ENCODE data around the gene CEP104. TPM values are rescaled to one million over a fixed set of nuclear protein-coding genes. Genes with fewer than 3 reads are reported as not detected.

Gene CEP104
- polyA plus RNA-seq, 1 donor from 2014 or later = 8.1 TPM

- TF ChIP-seq RAD21 (conservative IDR thresholded peaks at IDR 0.05) (no peak), EZH2 (IDR thresholded peaks at IDR 0.05; ENCODE audit: borderline replicate concordance, insufficient read depth, low read length, poor library complexity, severe bottlenecking) (no peak), CTCF (IDR thresholded peaks at IDR 0.05; ENCODE audit: poor library complexity, severe bottlenecking) (no peak), MXI1 (conservative IDR thresholded peaks at IDR 0.05; ENCODE audit: poor library complexity, severe bottlenecking) (no peak), REST (IDR thresholded peaks at IDR 0.05; ENCODE audit: borderline replicate concordance) (no peak), TAF1 (IDR thresholded peaks at IDR 0.05; ENCODE audit: low read depth) (no peak), SMC3 (conservative IDR thresholded peaks at IDR 0.05; ENCODE audit: poor library complexity) (no peak), EP300 (conservative IDR thresholded peaks at IDR 0.05; ENCODE audit: poor library complexity, severe bottlenecking) (no peak), POLR2AphosphoS5 (IDR thresholded peaks at IDR 0.05) (no peak)
- Histone ChIP-seq H3K79me2 (replicated peaks; ENCODE audit: insufficient read depth, low read length) (no peaks in the 10 kb centered on the region), H3K36me3 (ENCODE audit: insufficient read depth, low read length) (no peaks in the 10 kb centered on the region), H3F3A (ENCODE audit: insufficient read depth, low read length, poor library complexity, severe bottlenecking) (no peaks in the 10 kb centered on the region), H3K4me2 (ENCODE audit: low read length) (no peak overlapping the region), H3K9ac (ENCODE audit: low read length) (no peak overlapping the region), H3K9me2 (ENCODE audit: insufficient read depth, low read length) (no peaks in the 10 kb centered on the region), H2AFZ (ENCODE audit: low read depth, low read length) (no peak overlapping the region), H3K27me3 (ENCODE audit: insufficient read depth, low read depth, low read length) (no peaks in the 10 kb centered on the region), H3K9me3 (ENCODE audit: low read length) (no peaks in the 10 kb centered on the region), H3K4me3 (ENCODE audit: low read length) (no peak overlapping the region), H3K27ac (ENCODE audit: low read length) (no peak overlapping the region), H4K20me1 (ENCODE audit: insufficient read depth) (no peaks in the 10 kb centered on the region)
These were observed 31.7 kb downstream of the CEP104 start for GRCh38 chr1:3825356-3825755.

- no peaks in the 10 kb centered on the region for H3K9me2 ChIP-seq (ENCODE audit: insufficient read depth, low read length)
- H3K4me2 ChIP-seq (ENCODE audit: low read length) = no peak overlapping the region
- no peaks in the 10 kb centered on the region for H4K20me1 ChIP-seq (ENCODE audit: insufficient read depth)
- no peak overlapping the region for H3K27ac ChIP-seq (ENCODE audit: low read length)
- no peak overlapping the region for H3K4me3 ChIP-seq (ENCODE audit: low read length)
- H3K27me3 ChIP-seq (ENCODE audit: insufficient read depth, low read depth, low read length) = no peaks in the 10 kb centered on the region
- no peak overlapping the region for H3K9ac ChIP-seq (ENCODE audit: low read length)
- no peak overlapping the region for H2AFZ ChIP-seq (ENCODE audit: low read depth, low read length)
- H3K79me2 ChIP-seq (replicated peaks; ENCODE audit: insufficient read depth, low read length) = no peaks in the 10 kb centered on the region
- H3K36me3 ChIP-seq (ENCODE audit: insufficient read depth, low read length) = no peaks in the 10 kb centered on the region
- TF ChIP-seq EZH2 (IDR thresholded peaks at IDR 0.05; ENCODE audit: borderline replicate concordance, insufficient read depth, low read length, poor library complexity, severe bottlenecking) (no peak), POLR2AphosphoS5 (IDR thresholded peaks at IDR 0.05) (no peak), SMC3 (conservative IDR thresholded peaks at IDR 0.05; ENCODE audit: poor library complexity) (no peak), REST (IDR thresholded peaks at IDR 0.05; ENCODE audit: borderline replicate concordance) (no peak), CTCF (IDR thresholded peaks at IDR 0.05; ENCODE audit: poor library complexity, severe bottlenecking) (no peak), TAF1 (IDR thresholded peaks at IDR 0.05; ENCODE audit: low read depth) (no peak), EP300 (conservative IDR thresholded peaks at IDR 0.05; ENCODE audit: poor library complexity, severe bottlenecking) (no peak), RAD21 (conservative IDR thresholded peaks at IDR 0.05) (no peak), MXI1 (conservative IDR thresholded peaks at IDR 0.05; ENCODE audit: poor library complexity, severe bottlenecking) (no peak)
- H3K9me3 ChIP-seq (ENCODE audit: low read length) = no peaks in the 10 kb centered on the region
- no peaks in the 10 kb centered on the region for H3F3A ChIP-seq (ENCODE audit: insufficient read depth, low read length, poor library complexity, severe bottlenecking)
These were observed 32.4 kb downstream of the CEP104 start for GRCh38 chr1:3824650-3825049.

All from neural cell (in vitro differentiated cells).